Measurements from ENCODE around the gene FAM47E. TPM values are rescaled to one million over a fixed set of nuclear protein-coding genes. Genes with fewer than 3 reads are reported as not detected.
"Not testable (repeated sequence)": the region's sequence is repeated elsewhere in the genome, so short reads cannot be mapped to it uniquely, and the experiment has no call there.

Gene FAM47E
- total RNA-seq, 1 donor from 2014 or later, result 2.9 TPM

DNA sequence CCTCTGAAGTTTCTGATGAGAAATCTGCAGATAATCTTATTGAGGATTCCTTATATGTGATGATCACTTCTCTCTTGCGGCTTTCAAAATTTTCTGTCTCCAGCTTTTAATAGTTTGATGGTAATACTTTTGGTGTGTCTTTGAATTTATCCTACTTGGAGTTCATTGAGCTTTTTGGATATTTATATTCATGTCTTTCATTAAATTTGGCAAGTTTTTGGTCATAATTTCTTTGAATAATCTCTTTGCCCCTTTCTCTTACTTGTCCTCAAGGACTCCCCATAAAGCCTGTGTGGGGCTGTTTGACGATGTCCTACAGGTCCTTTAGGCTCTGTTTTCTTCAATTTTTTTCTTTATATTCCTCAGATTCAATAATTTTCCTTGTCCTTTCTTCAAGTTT is 11.3 kb upstream of the FAM47E start:
- H3K27ac Mint-ChIP-seq (ENCODE audit: unreplicated experiment), result no peak overlapping the region
- no peak overlapping the region for H3K4me3 Mint-ChIP-seq (ENCODE audit: unreplicated experiment)
- no peaks in the 10 kb centered on the region for H3K27me3 Mint-ChIP-seq (ENCODE audit: unreplicated experiment)
- H3K4me1 Mint-ChIP-seq (ENCODE audit: low read depth, unreplicated experiment), result no peaks in the 10 kb centered on the region
- peaks cover 7% of the 10 kb centered on the region for H3K9me3 Mint-ChIP-seq (ENCODE audit: unreplicated experiment)
- DNase-seq, result no peak
- H3K36me3 Mint-ChIP-seq (ENCODE audit: unreplicated experiment), result peaks cover 23% of the 10 kb centered on the region
- TF ChIP-seq, protein P1, sequence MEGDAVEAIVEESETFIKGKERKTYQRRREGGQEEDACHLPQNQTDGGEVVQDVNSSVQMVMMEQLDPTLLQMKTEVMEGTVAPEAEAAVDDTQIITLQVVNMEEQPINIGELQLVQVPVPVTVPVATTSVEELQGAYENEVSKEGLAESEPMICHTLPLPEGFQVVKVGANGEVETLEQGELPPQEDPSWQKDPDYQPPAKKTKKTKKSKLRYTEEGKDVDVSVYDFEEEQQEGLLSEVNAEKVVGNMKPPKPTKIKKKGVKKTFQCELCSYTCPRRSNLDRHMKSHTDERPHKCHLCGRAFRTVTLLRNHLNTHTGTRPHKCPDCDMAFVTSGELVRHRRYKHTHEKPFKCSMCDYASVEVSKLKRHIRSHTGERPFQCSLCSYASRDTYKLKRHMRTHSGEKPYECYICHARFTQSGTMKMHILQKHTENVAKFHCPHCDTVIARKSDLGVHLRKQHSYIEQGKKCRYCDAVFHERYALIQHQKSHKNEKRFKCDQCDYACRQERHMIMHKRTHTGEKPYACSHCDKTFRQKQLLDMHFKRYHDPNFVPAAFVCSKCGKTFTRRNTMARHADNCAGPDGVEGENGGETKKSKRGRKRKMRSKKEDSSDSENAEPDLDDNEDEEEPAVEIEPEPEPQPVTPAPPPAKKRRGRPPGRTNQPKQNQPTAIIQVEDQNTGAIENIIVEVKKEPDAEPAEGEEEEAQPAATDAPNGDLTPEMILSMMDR (IDR thresholded peaks at IDR 0.05; ENCODE audit: partially characterized antibody, unreplicated experiment), result no peak

DNA sequence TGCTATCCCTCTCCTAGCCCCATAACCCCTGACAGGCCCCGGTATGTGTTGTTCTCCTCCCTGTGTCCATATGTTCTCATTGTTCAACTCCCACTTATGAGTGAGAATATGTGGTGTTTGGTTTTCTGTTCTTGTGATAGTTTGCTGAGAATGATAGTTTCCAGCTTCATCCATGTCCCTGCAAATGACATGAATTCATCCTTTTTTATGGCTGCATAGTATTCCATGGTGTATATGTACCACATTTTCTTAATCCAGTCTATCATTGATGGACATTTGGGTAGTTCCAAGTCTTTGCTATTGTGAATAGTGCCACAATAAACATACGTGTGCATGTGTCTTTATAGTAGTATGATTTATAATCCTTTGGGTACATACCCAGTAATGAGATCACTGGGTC is 7.6 kb upstream of the FAM47E start:
- H3K27ac Mint-ChIP-seq (ENCODE audit: unreplicated experiment); H3K27me3 Mint-ChIP-seq (ENCODE audit: unreplicated experiment); H3K4me1 Mint-ChIP-seq (ENCODE audit: low read depth, unreplicated experiment): not testable (repeated sequence)

DNA sequence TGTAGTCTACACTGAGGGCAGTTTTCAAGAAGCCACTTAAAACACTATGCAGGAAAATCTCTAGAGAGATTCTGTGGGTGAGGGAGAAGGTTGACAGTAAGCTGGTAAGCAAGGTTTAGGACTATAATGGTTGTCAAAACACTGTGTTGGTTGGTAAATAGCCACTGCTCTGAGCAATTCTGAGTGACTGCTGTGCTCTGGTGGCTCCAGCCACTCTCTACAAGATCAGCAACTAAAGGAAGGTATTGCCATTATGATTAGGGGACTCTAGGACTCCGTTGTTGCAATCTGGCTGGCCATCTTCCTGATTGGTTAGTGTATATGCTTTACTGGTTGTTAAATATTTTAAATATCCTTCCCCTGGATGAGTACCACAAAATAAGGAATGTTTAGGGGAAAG is 5.5 kb upstream of the FAM47E start:
- H3K27ac Mint-ChIP-seq (ENCODE audit: unreplicated experiment), result no peak overlapping the region
- TF ChIP-seq, protein P1 (IDR thresholded peaks at IDR 0.05; ENCODE audit: partially characterized antibody, unreplicated experiment), result no peak
- no peak for DNase-seq
- peaks cover 1% of the 10 kb centered on the region for H3K36me3 Mint-ChIP-seq (ENCODE audit: unreplicated experiment)
- peaks cover 6% of the 10 kb centered on the region for H3K27me3 Mint-ChIP-seq (ENCODE audit: unreplicated experiment)
- H3K9me3 Mint-ChIP-seq (ENCODE audit: unreplicated experiment), result peaks cover 6% of the 10 kb centered on the region
- H3K4me1 Mint-ChIP-seq (ENCODE audit: low read depth, unreplicated experiment), result peaks cover 9% of the 10 kb centered on the region
- H3K4me3 Mint-ChIP-seq (ENCODE audit: unreplicated experiment), result no peak overlapping the region

More for the DNA sequence above, 7.6 kb upstream of the FAM47E start:
- not testable (repeated sequence) for DNase-seq; H3K4me3 Mint-ChIP-seq (ENCODE audit: unreplicated experiment); H3K9me3 Mint-ChIP-seq (ENCODE audit: unreplicated experiment)
- H3K36me3 Mint-ChIP-seq (ENCODE audit: unreplicated experiment), result peaks cover 16% of the 10 kb centered on the region

DNA sequence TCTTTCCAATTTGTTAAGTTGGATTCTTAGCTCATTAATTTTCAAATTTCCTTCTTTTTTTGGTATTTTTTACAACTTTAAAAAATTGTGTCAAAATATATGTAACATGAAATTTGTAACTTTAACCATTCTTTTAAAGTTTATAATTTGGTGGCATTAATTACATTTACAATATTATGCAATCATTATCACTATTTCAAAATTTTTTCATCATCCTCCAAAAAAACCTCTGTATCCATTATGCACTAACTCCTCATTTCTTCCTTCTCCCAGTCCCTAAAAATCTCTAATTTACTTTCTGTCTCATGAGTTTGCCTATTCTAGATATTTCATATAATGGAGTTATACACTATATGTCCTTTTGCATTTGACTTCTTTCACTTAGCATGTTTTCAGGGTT is 4.7 kb upstream of the FAM47E start:
- peaks cover 12% of the 10 kb centered on the region for H3K4me1 Mint-ChIP-seq (ENCODE audit: low read depth, unreplicated experiment)
- peaks cover 11% of the 10 kb centered on the region for H3K9me3 Mint-ChIP-seq (ENCODE audit: unreplicated experiment)
- no peak overlapping the region for H3K27ac Mint-ChIP-seq (ENCODE audit: unreplicated experiment)
- H3K27me3 Mint-ChIP-seq (ENCODE audit: unreplicated experiment), result peaks cover 10% of the 10 kb centered on the region
- no peak for DNase-seq
- H3K4me3 Mint-ChIP-seq (ENCODE audit: unreplicated experiment), result no peak overlapping the region
- no peaks in the 10 kb centered on the region for H3K36me3 Mint-ChIP-seq (ENCODE audit: unreplicated experiment)
- TF ChIP-seq, protein P1 (IDR thresholded peaks at IDR 0.05; ENCODE audit: partially characterized antibody, unreplicated experiment), result no peak

DNA sequence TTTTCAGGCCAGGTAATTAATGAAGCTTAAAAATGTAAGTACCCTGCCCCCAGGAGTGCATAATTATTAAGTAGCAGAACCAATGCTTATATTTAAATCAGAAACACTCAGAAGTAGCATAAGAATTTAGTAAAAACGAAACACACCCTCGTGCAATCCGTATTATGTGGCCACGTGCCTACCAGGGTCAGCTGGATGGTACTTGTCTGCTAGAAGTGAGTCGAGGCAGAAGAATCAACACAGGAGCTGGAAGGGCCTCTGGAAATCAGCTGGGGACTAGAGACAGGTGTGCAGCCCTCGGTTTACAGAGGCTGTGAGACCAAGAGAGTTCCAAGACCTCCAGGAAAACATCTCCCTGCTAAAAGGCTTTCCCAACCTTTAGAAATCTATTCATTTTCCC is 559 bp upstream of the FAM47E start:
- Mint-ChIP-seq H3K9me3 (ENCODE audit: unreplicated experiment) (peaks cover 18% of the 10 kb centered on the region), H3K27ac (ENCODE audit: unreplicated experiment) (peak overlapping the region; percentile 97), H3K36me3 (ENCODE audit: unreplicated experiment) (no peaks in the 10 kb centered on the region), H3K4me1 (ENCODE audit: low read depth, unreplicated experiment) (peaks cover 29% of the 10 kb centered on the region), H3K27me3 (ENCODE audit: unreplicated experiment) (peaks cover 14% of the 10 kb centered on the region), H3K4me3 (ENCODE audit: unreplicated experiment) (peak overlapping the region; percentile 92)
- no peak for DNase-seq
- TF ChIP-seq, protein P1 (IDR thresholded peaks at IDR 0.05; ENCODE audit: partially characterized antibody, unreplicated experiment), result no peak

DNA sequence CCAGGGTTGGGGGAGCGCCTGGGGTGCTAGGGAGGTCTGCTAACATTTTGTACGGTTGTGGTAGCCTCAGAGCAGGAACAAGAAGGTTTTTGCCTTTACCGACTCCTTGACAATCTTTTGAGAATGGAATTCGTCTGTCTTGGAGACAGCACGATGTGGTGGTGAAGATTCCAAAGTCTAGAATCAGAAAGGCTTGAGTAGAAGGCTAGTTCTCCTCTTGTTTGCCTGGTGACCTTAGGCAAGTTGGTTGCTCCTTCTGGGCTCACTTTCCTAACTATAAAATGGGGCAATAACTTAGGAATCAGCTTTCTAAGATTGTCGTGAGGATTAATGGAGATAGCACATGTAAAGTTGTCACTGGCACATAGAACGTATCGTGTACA is 741 bp downstream of the FAM47E start:
- peaks cover 14% of the 10 kb centered on the region for H3K27me3 Mint-ChIP-seq (ENCODE audit: unreplicated experiment)
- peak overlapping the region; percentile 98 for H3K27ac Mint-ChIP-seq (ENCODE audit: unreplicated experiment)
- TF ChIP-seq, protein P1 (IDR thresholded peaks at IDR 0.05; ENCODE audit: partially characterized antibody, unreplicated experiment), result no peak
- H3K4me3 Mint-ChIP-seq (ENCODE audit: unreplicated experiment), result peak overlapping the region; percentile 92
- DNase-seq, result no peak
- H3K4me1 Mint-ChIP-seq (ENCODE audit: low read depth, unreplicated experiment), result peaks cover 29% of the 10 kb centered on the region
- no peaks in the 10 kb centered on the region for H3K36me3 Mint-ChIP-seq (ENCODE audit: unreplicated experiment)
- peaks cover 18% of the 10 kb centered on the region for H3K9me3 Mint-ChIP-seq (ENCODE audit: unreplicated experiment)

All from glutamatergic neuron (in vitro differentiated cells).